ENCODE data around the gene OGA. TPM values are rescaled to one million over a fixed set of nuclear protein-coding genes. Genes with fewer than 3 reads are reported as not detected.
"Not testable (repeated sequence)": the region's sequence is repeated elsewhere in the genome, so short reads cannot be mapped to it uniquely, and the experiment has no call there.

OGA gene
- total and polyA plus RNA-seq, 2 donors, result 56.8 to 240 TPM

- WGBS, result 59% methylated on average over 4 of the region's 4 CpGs
- Histone ChIP-seq H3K4me1 (ENCODE audit: insufficient read depth) (no peaks in the 10 kb centered on the region), H3K27ac (ENCODE audit: low read depth) (no peak overlapping the region), H3K4me3 (ENCODE audit: low read depth, low read length) (no peak overlapping the region), H3K36me3 (ENCODE audit: insufficient read depth) (peaks cover 7% of the 10 kb centered on the region)
- DNase-seq (ENCODE audit: extremely low spot score), result no peak
These were observed 14.7 kb downstream of the OGA start for GRCh38 chr10:101803511-101803910.

GRCh38 chr10:101797403-101798059 lies 20.7 kb downstream of the OGA start:
- Histone ChIP-seq H3K4me1 (ENCODE audit: insufficient read depth) (no peaks in the 10 kb centered on the region), H3K27ac (ENCODE audit: low read depth) (no peak overlapping the region), H3K4me3 (ENCODE audit: low read depth, low read length) (no peak overlapping the region), H3K36me3 (ENCODE audit: insufficient read depth) (peaks cover 14% of the 10 kb centered on the region)
- no peak for DNase-seq (ENCODE audit: extremely low spot score)
- 69% methylated on average over 4 of the region's 4 CpGs for WGBS

GRCh38 chr10:101793526-101793925 lies 24.7 kb downstream of the OGA start:
- Histone ChIP-seq H3K4me1 (ENCODE audit: insufficient read depth) (no peaks in the 10 kb centered on the region), H3K36me3 (ENCODE audit: insufficient read depth) (peaks cover 15% of the 10 kb centered on the region), H3K4me3 (ENCODE audit: low read depth, low read length) (no peak overlapping the region), H3K27ac (ENCODE audit: low read depth) (no peak overlapping the region)
- DNase-seq (ENCODE audit: extremely low spot score), result no peak
- 98% methylated on average over 12 of the region's 12 CpGs for WGBS

- DNase-seq (ENCODE audit: extremely low spot score), result no peak
- H3K4me1 ChIP-seq (ENCODE audit: insufficient read depth), result no peaks in the 10 kb centered on the region
- WGBS, result 92% methylated on average over 7 of the region's 7 CpGs
- no peak overlapping the region for H3K4me3 ChIP-seq (ENCODE audit: low read depth, low read length)
- H3K27ac ChIP-seq (ENCODE audit: low read depth), result no peak overlapping the region
- peaks cover 16% of the 10 kb centered on the region for H3K36me3 ChIP-seq (ENCODE audit: insufficient read depth)
These were observed 28.6 kb downstream of the OGA start for GRCh38 chr10:101789686-101790085.

- peaks cover 14% of the 10 kb centered on the region for H3K36me3 ChIP-seq (ENCODE audit: insufficient read depth)
- DNase-seq (ENCODE audit: extremely low spot score); H3K27ac ChIP-seq (ENCODE audit: low read depth); H3K4me1 ChIP-seq (ENCODE audit: insufficient read depth); H3K4me3 ChIP-seq (ENCODE audit: low read depth, low read length): not testable (repeated sequence)
- WGBS, result 89% methylated on average over 9 of the region's 9 CpGs
These were observed 29.0 kb downstream of the OGA start for GRCh38 chr10:101789231-101789630.

GRCh38 chr10:101785801-101786200 lies 32.4 kb downstream of the OGA start:
- Histone ChIP-seq H3K4me3 (ENCODE audit: low read depth, low read length) (no peak overlapping the region), H3K36me3 (ENCODE audit: insufficient read depth) (peaks cover 6% of the 10 kb centered on the region), H3K27ac (ENCODE audit: low read depth) (no peak overlapping the region), H3K4me1 (ENCODE audit: insufficient read depth) (peaks cover under 1% of the 10 kb centered on the region)
- no peak for DNase-seq (ENCODE audit: extremely low spot score)
- 78% methylated on average over 2 of the region's 2 CpGs for WGBS

GRCh38 chr10:101784558-101784957 lies 33.7 kb downstream of the OGA start:
- WGBS, result 80% methylated on average over 2 of the region's 2 CpGs
- DNase-seq (ENCODE audit: extremely low spot score), result no peak
- Histone ChIP-seq H3K4me1 (ENCODE audit: insufficient read depth) (peaks cover 1% of the 10 kb centered on the region), H3K4me3 (ENCODE audit: low read depth, low read length) (no peak overlapping the region), H3K27ac (ENCODE audit: low read depth) (no peak overlapping the region), H3K36me3 (ENCODE audit: insufficient read depth) (peaks cover 5% of the 10 kb centered on the region)

GRCh38 chr10:101783736-101784118 lies 34.5 kb downstream of the OGA start:
- Histone ChIP-seq H3K27ac (ENCODE audit: low read depth) (no peak overlapping the region), H3K36me3 (ENCODE audit: insufficient read depth) (peaks cover 2% of the 10 kb centered on the region), H3K4me1 (ENCODE audit: insufficient read depth) (peaks cover 1% of the 10 kb centered on the region), H3K4me3 (ENCODE audit: low read depth, low read length) (peak overlapping the region; percentile 59)
- DNase-seq (ENCODE audit: extremely low spot score), result no peak
- 42% methylated on average over 10 of the region's 10 CpGs for WGBS

GRCh38 chr10:101782811-101783735 lies 35.2 kb downstream of the OGA start, which contains the start of gene NPM3:
TSS of gene NPM3 (minus strand) at chr10:101783446. CDS start at chr10:101783390, 56 bp downstream.
- no peaks in the 10 kb centered on the region for H3K36me3 ChIP-seq (ENCODE audit: insufficient read depth)
- peaks cover 1% of the 10 kb centered on the region for H3K4me1 ChIP-seq (ENCODE audit: insufficient read depth)
- peak within 1 kb of the TSS; percentile 59 for H3K4me3 ChIP-seq (ENCODE audit: low read depth, low read length)
- under 1% methylated on average over 57 of the region's 57 CpGs for WGBS
- peak; percentile 68 for DNase-seq (ENCODE audit: extremely low spot score)
- no peak within 1 kb of the TSS for H3K27ac ChIP-seq (ENCODE audit: low read depth)

- 56% methylated on average over 17 of the region's 17 CpGs for WGBS
- no peak for DNase-seq (ENCODE audit: extremely low spot score)
- Histone ChIP-seq H3K27ac (ENCODE audit: low read depth) (no peak overlapping the region), H3K4me3 (ENCODE audit: low read depth, low read length) (peak overlapping the region; percentile 59), H3K4me1 (ENCODE audit: insufficient read depth) (peaks cover 1% of the 10 kb centered on the region), H3K36me3 (ENCODE audit: insufficient read depth) (no peaks in the 10 kb centered on the region)
These were observed 36.0 kb downstream of the OGA start for GRCh38 chr10:101781984-101782810.

GRCh38 chr10:101781655-101781983 lies 36.6 kb downstream of the OGA start:
- no peak for DNase-seq (ENCODE audit: extremely low spot score)
- Histone ChIP-seq H3K27ac (ENCODE audit: low read depth) (no peak overlapping the region), H3K36me3 (ENCODE audit: insufficient read depth) (no peaks in the 10 kb centered on the region), H3K4me3 (ENCODE audit: low read depth, low read length) (no peak overlapping the region), H3K4me1 (ENCODE audit: insufficient read depth) (peaks cover 1% of the 10 kb centered on the region)
- WGBS, result 78% methylated on average over 7 of the region's 7 CpGs

GRCh38 chr10:101780818-101781654 lies 37.2 kb downstream of the OGA start:
- no peak overlapping the region for H3K27ac ChIP-seq (ENCODE audit: low read depth)
- peaks cover 1% of the 10 kb centered on the region for H3K4me1 ChIP-seq (ENCODE audit: insufficient read depth)
- H3K36me3 ChIP-seq (ENCODE audit: insufficient read depth), result no peaks in the 10 kb centered on the region
- no peak overlapping the region for H3K4me3 ChIP-seq (ENCODE audit: low read depth, low read length)
- DNase-seq (ENCODE audit: extremely low spot score), result no peak
- 56% methylated on average over 14 of the region's 14 CpGs for WGBS

Measured in urinary bladder (tissue), 4 donors.